Activated CD8-positive, alpha-beta T cell treated with anti-CD3 and anti-CD28 coated beads for 36 hours (primary cell): Measurements from ENCODE around the gene APOL3. TPM values are rescaled to one million over a fixed set of nuclear protein-coding genes. Genes with fewer than 3 reads are reported as not detected.

Source experiments
- ATAC-seq: fragments of 200-7000 bp; cut with Tn5 transposase; one replicate; pipeline ENCODE4 v1.10.0; 2021; ENCODE audit warnings: mild to moderate bottlenecking, moderate library complexity
- CTCF ChIA-PET: fragments of 350-600 bp; sonication (Branson Sonifier 250); formaldehyde crosslinking; loops from one replicate; lab custom pipeline; 2021; ENCODE audit warnings: antibody characterized with exemption; lab: Charles Lee
- POLR2A ChIA-PET: fragments of 350-600 bp; sonication (Branson Sonifier 250); formaldehyde crosslinking; loops from one replicate; lab custom pipeline; 2021; ENCODE audit warnings: antibody characterized with exemption; lab: Charles Lee
- DNase-seq: peaks from one replicate; pipeline ENCODE4 v3.0.0-alpha.2; 2020
- H3K27ac Mint-ChIP-seq: one replicate; pipeline ENCODE4 v1.8.0; 2021; ENCODE audit warnings: mild to moderate bottlenecking, mixed read lengths
- H3K27me3 Mint-ChIP-seq: one replicate; pipeline ENCODE4 v1.8.0; 2021; ENCODE audit warnings: mixed read lengths
- H3K36me3 Mint-ChIP-seq: one replicate; pipeline ENCODE4 v1.8.0; 2021; ENCODE audit warnings: low read depth, mixed read lengths
- H3K4me1 Mint-ChIP-seq: one replicate; pipeline ENCODE4 v1.8.0; 2021; ENCODE audit warnings: low read depth, mixed read lengths
- H3K4me3 Mint-ChIP-seq: one replicate; pipeline ENCODE4 v1.8.0; 2021; ENCODE audit warnings: mild to moderate bottlenecking, moderate library complexity, mixed read lengths
- H3K9me3 Mint-ChIP-seq: one replicate; pipeline ENCODE4 v1.8.0; 2021; ENCODE audit warnings: mixed read lengths
- intact Hi-C: fragments of 100-400 bp; cut with micrococcal nuclease; formaldehyde crosslinking; loops from one replicate; pipeline ENCODE4 v1.10.0; 2022
- total RNA-seq, 2 experiments: library from RNA; stranded (reverse); gene quantifications; one replicate each; pipeline ENCODE4 v1.2.3, GENCODE V29; 2021
- TF ChIP-seq, protein P1 (sequence below): fragments of 200-600 bp; IDR thresholded peaks from one replicate; pipeline ENCODE4 v1.8.0; 2022; ENCODE audit warnings: antibody characterized with exemption, mild to moderate bottlenecking

APOL3 gene
- total RNA-seq, 2 experiments from 2014 or later: 44.5 to 46.7 TPM

- POLR2A ChIA-PET: no interaction called here
- CTCF ChIA-PET: no interaction called here
- ATAC-seq: no peak
- no peak overlapping the region for H3K27ac Mint-ChIP-seq
- no peaks in the 10 kb centered on the region for H3K36me3 Mint-ChIP-seq
- TF ChIP-seq, protein P1, sequence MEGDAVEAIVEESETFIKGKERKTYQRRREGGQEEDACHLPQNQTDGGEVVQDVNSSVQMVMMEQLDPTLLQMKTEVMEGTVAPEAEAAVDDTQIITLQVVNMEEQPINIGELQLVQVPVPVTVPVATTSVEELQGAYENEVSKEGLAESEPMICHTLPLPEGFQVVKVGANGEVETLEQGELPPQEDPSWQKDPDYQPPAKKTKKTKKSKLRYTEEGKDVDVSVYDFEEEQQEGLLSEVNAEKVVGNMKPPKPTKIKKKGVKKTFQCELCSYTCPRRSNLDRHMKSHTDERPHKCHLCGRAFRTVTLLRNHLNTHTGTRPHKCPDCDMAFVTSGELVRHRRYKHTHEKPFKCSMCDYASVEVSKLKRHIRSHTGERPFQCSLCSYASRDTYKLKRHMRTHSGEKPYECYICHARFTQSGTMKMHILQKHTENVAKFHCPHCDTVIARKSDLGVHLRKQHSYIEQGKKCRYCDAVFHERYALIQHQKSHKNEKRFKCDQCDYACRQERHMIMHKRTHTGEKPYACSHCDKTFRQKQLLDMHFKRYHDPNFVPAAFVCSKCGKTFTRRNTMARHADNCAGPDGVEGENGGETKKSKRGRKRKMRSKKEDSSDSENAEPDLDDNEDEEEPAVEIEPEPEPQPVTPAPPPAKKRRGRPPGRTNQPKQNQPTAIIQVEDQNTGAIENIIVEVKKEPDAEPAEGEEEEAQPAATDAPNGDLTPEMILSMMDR: no peak
- H3K9me3 Mint-ChIP-seq: no peaks in the 10 kb centered on the region
- no peak overlapping the region for H3K4me3 Mint-ChIP-seq
- no peaks in the 10 kb centered on the region for H3K4me1 Mint-ChIP-seq
- no peak for DNase-seq
- intact Hi-C loops: no loop called here
- peaks cover 11% of the 10 kb centered on the region for H3K27me3 Mint-ChIP-seq
Observed at GRCh38 chr22:36107436-36107835, 53.1 kb downstream of the APOL3 start.

GRCh38 chr22:36106910-36107309 is 53.6 kb downstream of the APOL3 start:
- POLR2A ChIA-PET: no interaction called here
- DNase-seq (no peak), ATAC-seq (no peak)
- Mint-ChIP-seq H3K4me3 (no peak overlapping the region), H3K36me3 (no peaks in the 10 kb centered on the region), H3K27ac (no peak overlapping the region), H3K27me3 (peaks cover 11% of the 10 kb centered on the region), H3K9me3 (no peaks in the 10 kb centered on the region), H3K4me1 (no peaks in the 10 kb centered on the region)
- intact Hi-C loops: no loop called here
- CTCF ChIA-PET: no interaction called here
- TF ChIP-seq, protein P1: no peak

DNA sequence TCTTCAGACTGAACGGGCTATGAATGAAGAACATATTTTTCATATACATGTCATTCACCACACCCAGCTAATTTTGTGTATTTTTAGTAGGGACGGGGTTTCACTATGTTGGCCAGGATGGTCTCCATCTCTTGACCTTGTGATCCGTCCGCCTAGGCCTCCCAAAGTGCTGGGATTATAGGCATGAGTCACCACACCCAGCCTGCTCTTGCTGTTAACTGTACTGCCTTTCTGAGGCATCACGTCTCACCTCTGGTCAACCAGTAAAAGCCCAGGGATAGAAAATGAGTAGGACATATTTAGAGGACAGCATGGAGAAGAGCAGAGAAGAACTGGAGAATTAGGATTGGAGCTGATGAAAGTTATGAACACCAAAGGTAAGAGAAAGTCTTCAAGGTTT is 55.6 kb downstream of the APOL3 start:
- DNase-seq (no peak), ATAC-seq (no peak)
- Mint-ChIP-seq H3K9me3 (no peaks in the 10 kb centered on the region), H3K36me3 (no peaks in the 10 kb centered on the region), H3K27ac (no peak overlapping the region), H3K4me3 (no peak overlapping the region), H3K27me3 (peaks cover 10% of the 10 kb centered on the region), H3K4me1 (no peaks in the 10 kb centered on the region)
- TF ChIP-seq, protein P1: no peak
- CTCF ChIA-PET: interaction anchor here (1.4 to 1.7 kb wide), 2 partner anchors 19 to 40 kb away, joined by 5 to 8 read pairs; no protein-coding TSS in a partner anchor
- POLR2A ChIA-PET: no interaction called here
- intact Hi-C loops: no loop called here

DNA sequence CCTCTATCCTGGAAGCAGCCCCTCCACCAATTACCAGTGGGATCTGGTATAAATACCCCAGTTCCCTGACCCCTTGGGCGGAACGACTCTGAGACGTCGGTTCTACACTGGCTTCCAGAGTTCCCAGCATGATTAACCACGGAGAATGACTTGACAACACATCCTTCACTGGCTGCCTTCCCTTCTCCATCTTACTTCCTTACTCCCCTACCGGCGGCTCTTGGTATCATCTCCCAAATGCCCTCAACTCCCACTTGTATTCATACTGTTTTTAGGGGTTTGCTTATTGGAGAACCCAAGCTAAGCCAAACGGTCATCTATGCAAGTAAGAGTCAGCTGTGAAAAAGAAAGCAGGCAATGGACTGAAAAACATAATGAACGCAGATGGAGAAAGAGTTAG is 56.1 kb downstream of the APOL3 start:
- H3K27me3 Mint-ChIP-seq: peaks cover 10% of the 10 kb centered on the region
- CTCF ChIA-PET: interaction anchor here (1.4 to 1.7 kb wide), 2 partner anchors 20 to 39 kb away, joined by 5 to 8 read pairs; no protein-coding TSS in a partner anchor
- H3K4me3 Mint-ChIP-seq: no peak overlapping the region
- H3K4me1 Mint-ChIP-seq: no peaks in the 10 kb centered on the region
- POLR2A ChIA-PET: no interaction called here
- H3K27ac Mint-ChIP-seq: no peak overlapping the region
- no peak for ATAC-seq
- TF ChIP-seq, protein P1: no peak
- no peaks in the 10 kb centered on the region for H3K36me3 Mint-ChIP-seq
- no peak for DNase-seq
- intact Hi-C loops: no loop called here
- H3K9me3 Mint-ChIP-seq: no peaks in the 10 kb centered on the region

GRCh38 chr22:36103891-36104290 is 56.7 kb downstream of the APOL3 start:
- CTCF ChIA-PET: no interaction called here
- intact Hi-C loops: no loop called here
- Mint-ChIP-seq H3K36me3 (no peaks in the 10 kb centered on the region), H3K4me1 (no peaks in the 10 kb centered on the region), H3K27ac (no peak overlapping the region), H3K4me3 (no peak overlapping the region), H3K9me3 (no peaks in the 10 kb centered on the region), H3K27me3 (peaks cover 10% of the 10 kb centered on the region)
- DNase-seq (no peak), ATAC-seq (no peak)
- TF ChIP-seq, protein P1: no peak
- POLR2A ChIA-PET: no interaction called here
